ENCODE measurements around the gene RALGDS.

The RALGDS gene

GRCh38 chr9:133141833-133142595 lies 21.0 kb upstream of the RALGDS start:
- no peak for ATAC-seq
- no peak for TF ChIP-seq ZFP30 (CRISPR knock-in tag; IDR thresholded peaks at IDR 0.05)
- no peak for TF ChIP-seq SNAI2 (CRISPR knock-in tag; IDR thresholded peaks at IDR 0.05)
- TF ChIP-seq ZFP3 (CRISPR knock-in tag; IDR thresholded peaks at IDR 0.05), result no peak
- TF ChIP-seq GLIS3 (CRISPR knock-in tag; IDR thresholded peaks at IDR 0.05), result no peak
- no peak for TF ChIP-seq ZC3H10 (CRISPR knock-in tag; IDR thresholded peaks at IDR 0.05)
- no peak for TF ChIP-seq PPARA (CRISPR knock-in tag; IDR thresholded peaks at IDR 0.05; ENCODE audit: borderline replicate concordance)

DNA sequence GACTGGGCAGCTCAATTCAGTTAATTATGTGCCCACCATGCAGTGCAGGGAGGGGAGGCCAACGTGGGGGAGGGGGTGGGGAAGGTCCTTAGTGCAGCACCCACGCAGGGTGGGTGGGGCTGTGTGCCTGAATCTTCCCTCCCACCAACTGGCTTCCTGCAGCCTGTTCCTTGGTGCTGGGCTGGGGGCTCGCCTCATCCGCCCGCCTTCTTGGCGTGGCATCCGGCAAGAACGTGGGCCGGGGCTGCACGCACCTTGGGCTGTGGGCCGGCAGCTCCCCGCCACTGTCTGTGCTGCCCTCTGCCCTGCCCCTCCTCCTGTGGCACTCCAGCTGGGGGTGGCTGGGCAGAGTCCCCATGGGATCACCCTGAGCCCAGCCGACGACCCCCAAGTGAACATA lies 19.6 kb upstream of the RALGDS start:
- TF ChIP-seq ZNF70 (CRISPR knock-in tag; IDR thresholded peaks at IDR 0.05), result no peak
- TF ChIP-seq GLIS3 (CRISPR knock-in tag; IDR thresholded peaks at IDR 0.05), result no peak
- no peak for TF ChIP-seq ZFP3 (CRISPR knock-in tag; IDR thresholded peaks at IDR 0.05)
- no peak for ATAC-seq

GRCh38 chr9:133140174-133140505 lies 19.1 kb upstream of the RALGDS start:
- no peak for ATAC-seq

DNA sequence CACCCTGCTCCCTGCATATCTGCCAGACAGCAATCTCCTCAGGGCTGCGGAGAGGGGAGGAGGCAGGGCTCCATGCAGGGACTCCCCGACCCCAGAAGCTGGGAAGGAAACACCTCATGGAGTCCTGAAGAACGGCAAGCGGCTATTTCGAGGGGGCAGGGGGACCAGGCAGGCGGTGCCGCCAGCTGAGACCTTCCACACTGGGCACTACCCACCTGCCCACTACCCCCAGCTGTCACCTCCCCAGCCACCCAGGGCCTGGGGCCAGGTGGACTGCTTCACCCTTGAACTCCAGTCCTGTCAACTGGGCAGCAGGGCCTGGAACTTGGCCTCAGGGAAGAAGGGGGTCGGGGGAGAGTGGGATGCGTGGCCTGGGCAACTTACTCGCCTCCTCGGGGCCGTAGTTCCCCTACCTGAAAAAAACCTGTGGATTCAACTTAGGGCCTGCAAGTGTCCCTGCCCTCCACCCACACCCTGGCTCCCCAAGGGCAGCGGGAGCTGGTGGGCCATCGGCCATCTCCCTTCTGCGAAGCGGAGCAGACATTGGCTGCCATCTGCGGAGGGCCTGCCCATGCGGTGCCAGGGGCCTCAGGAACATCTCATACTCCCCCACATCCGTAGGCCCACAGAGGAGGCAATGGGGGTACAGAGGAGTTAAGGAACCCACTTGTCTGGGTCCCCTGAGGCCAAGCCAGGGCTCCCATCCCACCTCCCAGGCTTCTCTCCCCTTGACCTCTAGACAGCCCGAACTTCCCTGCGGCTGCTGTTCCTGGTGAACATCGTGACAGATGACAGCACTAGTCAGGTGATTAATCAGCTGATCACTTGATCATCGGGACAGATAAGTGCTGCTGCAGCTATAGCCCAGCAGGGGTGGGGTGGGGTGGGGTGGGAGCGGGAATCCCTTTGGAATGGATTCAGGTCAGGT lies 18.5 kb upstream of the RALGDS start:
- TF ChIP-seq ZNF70 (CRISPR knock-in tag; IDR thresholded peaks at IDR 0.05) (no peak), TOX (CRISPR knock-in tag; IDR thresholded peaks at IDR 0.05; ENCODE audit: borderline replicate concordance) (no peak)

More at GRCh38 chr9:133140174-133140505, 19.1 kb upstream of the RALGDS start:
- TF ChIP-seq POU6F1 (CRISPR knock-in tag; IDR thresholded peaks at IDR 0.05; ENCODE audit: borderline replicate concordance, low read depth), result no peak
- no peak for TF ChIP-seq SNAI2 (CRISPR knock-in tag; IDR thresholded peaks at IDR 0.05)
- TF ChIP-seq TCF4 (CRISPR knock-in tag; IDR thresholded peaks at IDR 0.05; ENCODE audit: borderline replicate concordance), result no peak
- TF ChIP-seq ARNTL (CRISPR knock-in tag; IDR thresholded peaks at IDR 0.05; ENCODE audit: borderline replicate concordance, low read depth), result no peak
- no peak for TF ChIP-seq ZC3H10 (CRISPR knock-in tag; IDR thresholded peaks at IDR 0.05)
- no peak for TF ChIP-seq GLIS3 (CRISPR knock-in tag; IDR thresholded peaks at IDR 0.05)
- TF ChIP-seq RARB (CRISPR knock-in tag; IDR thresholded peaks at IDR 0.05), result no peak
- TF ChIP-seq PPARA (CRISPR knock-in tag; IDR thresholded peaks at IDR 0.05; ENCODE audit: borderline replicate concordance), result no peak
- TF ChIP-seq OSR1 (CRISPR knock-in tag; IDR thresholded peaks at IDR 0.05), result no peak
- no peak for TF ChIP-seq ISL1 (CRISPR knock-in tag; IDR thresholded peaks at IDR 0.05)
- no peak for TF ChIP-seq ZNF8 (CRISPR knock-in tag; IDR thresholded peaks at IDR 0.05)
- TF ChIP-seq ZNF565 (CRISPR knock-in tag; conservative IDR thresholded peaks at IDR 0.05; ENCODE audit: low read depth), result no peak
- no peak for TF ChIP-seq CSDC2 (CRISPR knock-in tag; IDR thresholded peaks at IDR 0.05)
- no peak for TF ChIP-seq BACH2 (CRISPR knock-in tag; IDR thresholded peaks at IDR 0.05; ENCODE audit: borderline replicate concordance)
- no peak for TF ChIP-seq ZFP3 (CRISPR knock-in tag; IDR thresholded peaks at IDR 0.05)
- no peak for TF ChIP-seq CREB5 (CRISPR knock-in tag; IDR thresholded peaks at IDR 0.05; ENCODE audit: low read depth)
- TF ChIP-seq ZNF70 (CRISPR knock-in tag; IDR thresholded peaks at IDR 0.05), result no peak
- TF ChIP-seq ZFP30 (CRISPR knock-in tag; IDR thresholded peaks at IDR 0.05), result no peak
- no peak for TF ChIP-seq PATZ1 (CRISPR knock-in tag; IDR thresholded peaks at IDR 0.05; ENCODE audit: borderline replicate concordance)

More for the DNA sequence above, 18.5 kb upstream of the RALGDS start:
- ATAC-seq, result no peak
